ENCODE results near the gene CUL9.
A peak's percentile ranks its signal among the peaks of the same experiment; 100 is the strongest.

GRCh38 chr6:43170931-43171706, 10.9 kb upstream of the CUL9 start, which contains the start of gene SRF:
- TF ChIP-seq, protein P1, sequence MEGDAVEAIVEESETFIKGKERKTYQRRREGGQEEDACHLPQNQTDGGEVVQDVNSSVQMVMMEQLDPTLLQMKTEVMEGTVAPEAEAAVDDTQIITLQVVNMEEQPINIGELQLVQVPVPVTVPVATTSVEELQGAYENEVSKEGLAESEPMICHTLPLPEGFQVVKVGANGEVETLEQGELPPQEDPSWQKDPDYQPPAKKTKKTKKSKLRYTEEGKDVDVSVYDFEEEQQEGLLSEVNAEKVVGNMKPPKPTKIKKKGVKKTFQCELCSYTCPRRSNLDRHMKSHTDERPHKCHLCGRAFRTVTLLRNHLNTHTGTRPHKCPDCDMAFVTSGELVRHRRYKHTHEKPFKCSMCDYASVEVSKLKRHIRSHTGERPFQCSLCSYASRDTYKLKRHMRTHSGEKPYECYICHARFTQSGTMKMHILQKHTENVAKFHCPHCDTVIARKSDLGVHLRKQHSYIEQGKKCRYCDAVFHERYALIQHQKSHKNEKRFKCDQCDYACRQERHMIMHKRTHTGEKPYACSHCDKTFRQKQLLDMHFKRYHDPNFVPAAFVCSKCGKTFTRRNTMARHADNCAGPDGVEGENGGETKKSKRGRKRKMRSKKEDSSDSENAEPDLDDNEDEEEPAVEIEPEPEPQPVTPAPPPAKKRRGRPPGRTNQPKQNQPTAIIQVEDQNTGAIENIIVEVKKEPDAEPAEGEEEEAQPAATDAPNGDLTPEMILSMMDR (conservative IDR thresholded peaks at IDR 0.05; ENCODE audit: low read depth in 2 of 2) = peak; percentile 38 to 67
- TF ChIP-seq EZH2 (IDR thresholded peaks at IDR 0.05; ENCODE audit: low read depth, unreplicated experiment) = no peak
